HepG2 (cell line): Measurements from ENCODE around the gene SYNPO2L. TPM values are rescaled to one million over a fixed set of nuclear protein-coding genes. Genes with fewer than 3 reads are reported as not detected.

ENCODE experiments used
- ATAC-seq: fragments of 200-7000 bp; cut with Tn5 transposase; 3 replicates; pipeline ENCODE4 v1.9.1; 2020; ENCODE audit warnings: mild to moderate bottlenecking, moderate library complexity
- Bru-seq: library from RNA; stranded (reverse); fragments of 400-500 nt; gene quantifications from one replicate; lab custom pipeline; 2021; lab: Mats Ljungman, UMichigan
- BruChase-seq, 2 experiments: library from RNA; stranded (reverse); fragments of 400-500 nt; gene quantifications; one replicate each; lab custom pipeline; 2021; lab: Mats Ljungman, UMichigan
- BruUV-seq: library from RNA; stranded (reverse); fragments of 400-500 nt; replicated peaks from 2 replicates; lab custom pipeline; 2021; lab: Mats Ljungman, UMichigan
- CTCF ChIA-PET: fragments of 300-600 bp; formaldehyde crosslinking; extraction: SDS; loops from one replicate; lab custom pipeline; 2021; ENCODE audit warnings: low total read pairs, inconsistent platforms, low intra/inter-chr PET ratio; lab: Yijun Ruan, JAX
- POLR2A ChIA-PET: fragments of 350-600 bp; sonication (Branson Sonifier 250); formaldehyde crosslinking; loops from one replicate; lab custom pipeline; 2020; ENCODE audit warnings: antibody characterized with exemption, inconsistent platforms; lab: Yijun Ruan, JAX
- DNase-seq: peaks from one replicate; pipeline ENCODE4 v3.0.0-alpha.2; 2015; ENCODE audit warnings: low spot score
- FAIRE-seq: peaks from 3 replicates; lab custom pipeline; 2011; peaks lifted over from hg19 to GRCh38; lab: Jason Lieb, UNC
- H2AFZ ChIP-seq: one replicate; pipeline ENCODE4 v1.6.1; 2011; ENCODE audit warnings: low read length, inconsistent platforms
- H3K27ac ChIP-seq: fragments of 300-600 bp; 3 replicates; pipeline ENCODE4 v1.8.0; 2011; ENCODE audit warnings: mixed run types, mild to moderate bottlenecking, mixed read lengths, low read length, inconsistent platforms; ENCODE audit not compliant: insufficient read depth; ENCODE audit errors: extremely low read length
- H3K27me3 ChIP-seq, 2 experiments: fragments of 200-600 bp in 1 of 2; 2 replicates in 1 of 2; 3 replicates in 1 of 2; pipeline versions ENCODE4 v1.6.0 to v1.8.0; 2011; ENCODE audit warnings: low read length in 2 of 2, mild to moderate bottlenecking in 2 of 2, moderate library complexity in 2 of 2, inconsistent platforms in 1 of 2; ENCODE audit not compliant: insufficient read depth in 2 of 2, control insufficient read depth in 1 of 2
- H3K36me3 ChIP-seq, 2 experiments: fragments of 200-600 bp in 1 of 2; replicated peaks in 1 of 2; 2 replicates in 1 of 2; 3 replicates in 1 of 2; pipeline versions ENCODE4 v1.5.1 to v1.8.0; 2011; ENCODE audit warnings: low read length in 2 of 2, inconsistent platforms in 1 of 2; ENCODE audit not compliant: insufficient read depth in 2 of 2, control insufficient read depth in 1 of 2
- H3K4me1 ChIP-seq: 2 replicates; pipeline ENCODE4 v1.5.1; 2012; ENCODE audit warnings: low read length, inconsistent platforms; ENCODE audit not compliant: insufficient read depth
- H3K4me2 ChIP-seq: 2 replicates; pipeline ENCODE4 v1.6.0; 2011; ENCODE audit warnings: low read depth, low read length, inconsistent platforms
- H3K4me3 ChIP-seq, 3 experiments: fragments of 200-600 bp in 1 of 3; sonication (generic), shearing (Covaris generic) in 1 of 3; replicated peaks in 1 of 3; 2 replicates each; pipeline ENCODE4 v1.5.1; 2011 to 2016; ENCODE audit warnings: low read length in 3 of 3, inconsistent platforms in 2 of 3, low read depth in 2 of 3, mild to moderate bottlenecking in 2 of 3, control low read depth in 1 of 3, mixed read lengths in 1 of 3; ENCODE audit not compliant: insufficient read depth in 1 of 3
- H3K79me2 ChIP-seq: one replicate; pipeline ENCODE4 v1.6.1; 2011; ENCODE audit warnings: low read length, inconsistent platforms; ENCODE audit not compliant: insufficient read depth
- H3K9ac ChIP-seq: 2 replicates; pipeline ENCODE4 v1.6.0; 2011; ENCODE audit warnings: mild to moderate bottlenecking, low read depth, low read length, inconsistent platforms; ENCODE audit not compliant: insufficient read depth
- H3K9me3 ChIP-seq: 2 replicates; pipeline ENCODE4 v1.5.1; 2012; ENCODE audit warnings: mild to moderate bottlenecking, low read length
- H4K20me1 ChIP-seq: 2 replicates; pipeline ENCODE4 v1.6.0; 2011; ENCODE audit warnings: inconsistent platforms, mild to moderate bottlenecking, low read length, moderate library complexity; ENCODE audit not compliant: insufficient read depth
- HOXA5 ChIP-seq: sonication (generic); formaldehyde crosslinking; IDR thresholded peaks from 2 replicates; pipeline ENCODE4 v1.4.0; 2020; ENCODE audit warnings: missing genetic modification reagents
- MED13 ChIP-seq: sonication (generic); formaldehyde crosslinking; IDR thresholded peaks from 2 replicates; pipeline ENCODE4 v1.5.0; 2020; ENCODE audit warnings: missing genetic modification reagents
- SMARCE1 ChIP-seq: fragments of 450-650 bp; IDR thresholded peaks from 2 replicates; pipeline ENCODE4 v1.6.1; 2017; ENCODE audit warnings: borderline replicate concordance
- SNRNP70 ChIP-seq: fragments of 200-400 bp; formaldehyde crosslinking; IDR thresholded peaks from 2 replicates; pipeline ENCODE4 v1.6.1; 2017; ENCODE audit warnings: mild to moderate bottlenecking, low read depth, low read length, moderate library complexity
- SP140L ChIP-seq: sonication (generic); formaldehyde crosslinking; IDR thresholded peaks from 2 replicates; pipeline ENCODE4 v1.4.0; 2020; ENCODE audit warnings: missing genetic modification reagents, borderline replicate concordance
- THAP11 ChIP-seq: IDR thresholded peaks from 2 replicates; pipeline ENCODE4 v1.6.1; 2016; ENCODE audit warnings: missing biosample characterization, missing genetic modification reagents
- TRIM24 ChIP-seq: sonication (generic); formaldehyde crosslinking; IDR thresholded peaks from 2 replicates; pipeline ENCODE4 v1.8.0; 2022; ENCODE audit warnings: mild to moderate bottlenecking, missing genetic modification reagents
- ZKSCAN8 ChIP-seq: IDR thresholded peaks from 2 replicates; pipeline ENCODE4 v1.6.1; 2016; ENCODE audit warnings: borderline replicate concordance, missing genetic modification reagents, missing compliant biosample characterization
- ZNF260 ChIP-seq: sonication (generic); formaldehyde crosslinking; IDR thresholded peaks from 2 replicates; pipeline ENCODE4 v1.4.0; 2020; ENCODE audit warnings: missing genetic modification reagents, low read depth, mild to moderate bottlenecking, borderline replicate concordance
- ZNF563 ChIP-seq: sonication (generic); formaldehyde crosslinking; IDR thresholded peaks from 2 replicates; pipeline ENCODE4 v1.8.0; 2022; ENCODE audit warnings: mild to moderate bottlenecking, moderate library complexity, missing genetic modification reagents
- ZNF589 ChIP-seq: sonication (generic); formaldehyde crosslinking; conservative IDR thresholded peaks from 2 replicates; pipeline ENCODE4 v1.8.0; 2022; ENCODE audit warnings: mild to moderate bottlenecking, moderate library complexity, missing genetic modification reagents
- WGBS: methylation state at CpG from one replicate; pipeline ENCODE4 v1.1.6; 2017; ENCODE audit warnings: low lambda C conversion rate; 5-methylcytosine and 5-hydroxymethylcytosine counted together
- in situ Hi-C: cut with HindIII; loops from 2 replicates; pipeline ENCODE4 v1.10.0; 2017; ENCODE audit warnings: low pct_unique_long_range_greater_than_20kb; ENCODE audit not compliant: extremely low pct_ligation_motif_present
- intact Hi-C: fragments of 100-400 bp; cut with micrococcal nuclease; formaldehyde crosslinking; loops from one replicate; pipeline ENCODE4 v1.10.0; 2022; ENCODE audit not compliant: unreplicated experiment
- long read RNA-seq, 2 experiments: library from RNA in 1 of 2; library from polyadenylated mRNA in 1 of 2; stranded (forward) in 1 of 2; unstranded in 1 of 2; transcript quantifications; one replicate each; pipeline ENCODE4 v2.0.0, GENCODE V29; 2019 to 2022
- polyA minus RNA-seq, 3 experiments: library from RNA; depleted of rRNA, polyadenylated mRNA; stranded (reverse); fragments of >200 nt; gene quantifications; 2 replicates each; pipeline ENCODE4 v1.2.3, GENCODE V29; 2011; ENCODE audit warnings: low replicate concordance in 1 of 3
- polyA plus RNA-seq, 8 experiments: library from polyadenylated mRNA; depleted of rRNA in 3 of 8; stranded (reverse) in 7 of 8; unstranded in 1 of 8; fragments of >200 nt; fragmentation: Illumina TruSeq in 4 of 8; extraction: Trizol in 4 of 8; gene quantifications; 2 replicates each; pipeline versions ENCODE4 v1.2.1 to v1.2.3, GENCODE V29; 2011 to 2016; ENCODE audit warnings: low read depth in 4 of 8, missing spikeins in 1 of 8, mixed read lengths in 1 of 8; ENCODE audit not compliant: insufficient read depth in 1 of 8
- total RNA-seq, 5 experiments: library from RNA; depleted of rRNA; stranded (reverse); fragments of >200 nt; fragmentation: Illumina TruSeq; extraction: Trizol; gene quantifications; 2 replicates each; pipeline ENCODE4 v1.2.3, GENCODE V29; 2016; ENCODE audit warnings: low read depth in 1 of 5
- TF ChIP-seq, protein P1 (sequence below): sonication (generic); formaldehyde crosslinking; IDR thresholded peaks from 2 replicates; pipeline ENCODE4 v1.4.0; 2020; ENCODE audit warnings: missing genetic modification reagents, borderline replicate concordance
- TF ChIP-seq, protein P2 (sequence below): sonication (generic); formaldehyde crosslinking; IDR thresholded peaks from 2 replicates; pipeline ENCODE4 v1.8.1; 2023; ENCODE audit warnings: mild to moderate bottlenecking, missing genetic modification reagents

SYNPO2L gene, protein sequence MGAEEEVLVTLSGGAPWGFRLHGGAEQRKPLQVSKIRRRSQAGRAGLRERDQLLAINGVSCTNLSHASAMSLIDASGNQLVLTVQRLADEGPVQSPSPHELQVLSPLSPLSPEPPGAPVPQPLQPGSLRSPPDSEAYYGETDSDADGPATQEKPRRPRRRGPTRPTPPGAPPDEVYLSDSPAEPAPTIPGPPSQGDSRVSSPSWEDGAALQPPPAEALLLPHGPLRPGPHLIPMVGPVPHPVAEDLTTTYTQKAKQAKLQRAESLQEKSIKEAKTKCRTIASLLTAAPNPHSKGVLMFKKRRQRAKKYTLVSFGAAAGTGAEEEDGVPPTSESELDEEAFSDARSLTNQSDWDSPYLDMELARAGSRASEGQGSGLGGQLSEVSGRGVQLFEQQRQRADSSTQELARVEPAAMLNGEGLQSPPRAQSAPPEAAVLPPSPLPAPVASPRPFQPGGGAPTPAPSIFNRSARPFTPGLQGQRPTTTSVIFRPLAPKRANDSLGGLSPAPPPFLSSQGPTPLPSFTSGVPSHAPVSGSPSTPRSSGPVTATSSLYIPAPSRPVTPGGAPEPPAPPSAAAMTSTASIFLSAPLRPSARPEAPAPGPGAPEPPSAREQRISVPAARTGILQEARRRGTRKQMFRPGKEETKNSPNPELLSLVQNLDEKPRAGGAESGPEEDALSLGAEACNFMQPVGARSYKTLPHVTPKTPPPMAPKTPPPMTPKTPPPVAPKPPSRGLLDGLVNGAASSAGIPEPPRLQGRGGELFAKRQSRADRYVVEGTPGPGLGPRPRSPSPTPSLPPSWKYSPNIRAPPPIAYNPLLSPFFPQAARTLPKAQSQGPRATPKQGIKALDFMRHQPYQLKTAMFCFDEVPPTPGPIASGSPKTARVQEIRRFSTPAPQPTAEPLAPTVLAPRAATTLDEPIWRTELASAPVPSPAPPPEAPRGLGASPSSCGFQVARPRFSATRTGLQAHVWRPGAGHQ
- total RNA-seq (2016; rRNA removed; fragmentation: Illumina TruSeq; extraction: Trizol) (not detected in 2 replicates), polyA plus RNA-seq (2011; rRNA removed) (not detected in 2 replicates), polyA minus RNA-seq (2011; rRNA and poly(A)+ RNA removed; ENCODE audit: low replicate concordance) (not detected in 2 replicates), Bru-seq, nascent RNA (percentile 8 among the genes with signal in this experiment), BruChase-seq, experiment 1, labeled RNA remaining after a 6-hour chase (percentile 15 among the genes with signal in this experiment), BruChase-seq, experiment 2, labeled RNA remaining after a 2-hour chase (not detected)
- total RNA-seq (2016; cell fraction: cytosol; rRNA removed; fragmentation: Illumina TruSeq; extraction: Trizol; ENCODE audit: low read depth) = not detected in 2 replicates
- total RNA-seq (2016; cell fraction: insoluble cytoplasmic fraction; rRNA removed; fragmentation: Illumina TruSeq; extraction: Trizol) = not detected in 2 replicates
- not detected in 2 replicates for total RNA-seq (2016; cell fraction: membrane; rRNA removed; fragmentation: Illumina TruSeq; extraction: Trizol)
- not detected in 2 replicates for total RNA-seq (2016; cell fraction: nucleus; rRNA removed; fragmentation: Illumina TruSeq; extraction: Trizol)
- polyA plus RNA-seq (2011; cell fraction: cytosol; rRNA removed) = not detected in 2 replicates
- 0.05 TPM in 1 of 2 replicates, not detected in the other for polyA plus RNA-seq (2011; cell fraction: nucleus; rRNA removed)
- not detected in 2 replicates for polyA plus RNA-seq (2012)
- polyA plus RNA-seq (2016; cell fraction: cytosol; fragmentation: Illumina TruSeq; extraction: Trizol; ENCODE audit: low read depth) = not detected in 2 replicates
- not detected in 2 replicates for polyA plus RNA-seq (2016; cell fraction: insoluble cytoplasmic fraction; fragmentation: Illumina TruSeq; extraction: Trizol; ENCODE audit: low read depth)
- polyA plus RNA-seq (2016; cell fraction: membrane; fragmentation: Illumina TruSeq; extraction: Trizol; ENCODE audit: low read depth) = not detected in 2 replicates
- polyA plus RNA-seq (2016; cell fraction: nucleus; fragmentation: Illumina TruSeq; extraction: Trizol; ENCODE audit: insufficient read depth, low read depth) = 0.11 TPM in 1 of 2 replicates, not detected in the other
- not detected in 2 replicates for polyA minus RNA-seq (2011; cell fraction: cytosol; rRNA and poly(A)+ RNA removed)
- not detected in 2 replicates for polyA minus RNA-seq (2011; cell fraction: nucleus; rRNA and poly(A)+ RNA removed)
- long read RNA-seq, experiment 1 = 0 reads
- long read RNA-seq, experiment 2 = 0 reads

DNA sequence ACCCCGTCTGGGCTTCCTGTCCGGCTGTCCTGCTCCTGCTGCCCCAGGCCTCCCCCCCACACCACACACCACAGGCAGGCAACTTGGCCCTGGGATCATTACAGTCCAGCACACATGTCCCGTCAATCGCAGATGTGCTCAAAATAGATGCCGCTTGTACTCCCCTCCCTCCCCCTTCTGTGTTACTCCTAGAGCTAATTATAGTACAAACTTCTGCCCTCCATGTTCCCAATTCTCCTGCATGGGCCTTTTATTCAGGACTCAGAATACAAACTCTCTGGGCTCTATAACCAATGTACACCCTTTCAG, at the start of gene SYNPO2L:
TSS of gene SYNPO2L (minus strand) at position 40 of the 309 bp plus-strand sequence. CDS start 107 bp downstream, outside the sequence.
- CTCF ChIA-PET = interaction anchor here (1.0 kb wide), 1 partner anchor 127 kb away, joined by 4 read pairs; no protein-coding TSS in a partner anchor
- H3K4me3 ChIP-seq = no peak within 1 kb of the TSS
- no peak for DNase-seq
- 0 out of 2 replicates have a peak, but pooled peaks cover 2% of the 10 kb centered on the region for H3K4me1 ChIP-seq
- H3K79me2 ChIP-seq = no peaks in the 10 kb centered on the region
- no peak within 1 kb of the TSS for H3K27ac ChIP-seq
- H3K9ac ChIP-seq = no peak within 1 kb of the TSS
- POLR2A ChIA-PET = no interaction called here
- H2AFZ ChIP-seq = no peak within 1 kb of the TSS
- no TSS peak for BruUV-seq
- WGBS = 46% methylated on average over 5 of the region's 5 CpGs
- FAIRE-seq = no peak
- H3K9me3 ChIP-seq = no peaks in the 10 kb centered on the region
- in situ Hi-C loops (no loop called here), intact Hi-C loops (no loop called here)
- no peak for ATAC-seq
- peaks cover 0 to 6% of the 10 kb centered on the region in 2 experiments; a peak in 1 of 5 replicates for H3K27me3 ChIP-seq
- peak within 1 kb of the TSS; percentile 20; the same call in 1 of the 2 replicates for H3K4me2 ChIP-seq
- H3K36me3 ChIP-seq = no peaks in the 10 kb centered on the region
- H4K20me1 ChIP-seq = no peaks in the 10 kb centered on the region
- no peak for TF ChIP-seq MED13 (CRISPR knock-in tag)
- TF ChIP-seq ZNF589 (CRISPR knock-in tag) = no peak
- TF ChIP-seq THAP11 (CRISPR knock-in tag) = no peak
- TF ChIP-seq TRIM24 = no peak
- no peak for TF ChIP-seq SNRNP70
- TF ChIP-seq ZKSCAN8 (CRISPR knock-in tag) = no peak
- no peak for TF ChIP-seq HOXA5 (CRISPR knock-in tag)
- TF ChIP-seq SP140L = no peak
- TF ChIP-seq, protein P1, sequence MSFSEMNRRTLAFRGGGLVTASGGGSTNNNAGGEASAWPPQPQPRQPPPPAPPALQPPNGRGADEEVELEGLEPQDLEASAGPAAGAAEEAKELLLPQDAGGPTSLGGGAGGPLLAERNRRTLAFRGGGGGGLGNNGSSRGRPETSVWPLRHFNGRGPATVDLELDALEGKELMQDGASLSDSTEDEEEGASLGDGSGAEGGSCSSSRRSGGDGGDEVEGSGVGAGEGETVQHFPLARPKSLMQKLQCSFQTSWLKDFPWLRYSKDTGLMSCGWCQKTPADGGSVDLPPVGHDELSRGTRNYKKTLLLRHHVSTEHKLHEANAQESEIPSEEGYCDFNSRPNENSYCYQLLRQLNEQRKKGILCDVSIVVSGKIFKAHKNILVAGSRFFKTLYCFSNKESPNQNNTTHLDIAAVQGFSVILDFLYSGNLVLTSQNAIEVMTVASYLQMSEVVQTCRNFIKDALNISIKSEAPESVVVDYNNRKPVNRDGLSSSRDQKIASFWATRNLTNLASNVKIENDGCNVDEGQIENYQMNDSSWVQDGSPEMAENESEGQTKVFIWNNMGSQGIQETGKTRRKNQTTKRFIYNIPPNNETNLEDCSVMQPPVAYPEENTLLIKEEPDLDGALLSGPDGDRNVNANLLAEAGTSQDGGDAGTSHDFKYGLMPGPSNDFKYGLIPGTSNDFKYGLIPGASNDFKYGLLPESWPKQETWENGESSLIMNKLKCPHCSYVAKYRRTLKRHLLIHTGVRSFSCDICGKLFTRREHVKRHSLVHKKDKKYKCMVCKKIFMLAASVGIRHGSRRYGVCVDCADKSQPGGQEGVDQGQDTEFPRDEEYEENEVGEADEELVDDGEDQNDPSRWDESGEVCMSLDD = no peak
- no peak for TF ChIP-seq SMARCE1
- TF ChIP-seq, protein P2, sequence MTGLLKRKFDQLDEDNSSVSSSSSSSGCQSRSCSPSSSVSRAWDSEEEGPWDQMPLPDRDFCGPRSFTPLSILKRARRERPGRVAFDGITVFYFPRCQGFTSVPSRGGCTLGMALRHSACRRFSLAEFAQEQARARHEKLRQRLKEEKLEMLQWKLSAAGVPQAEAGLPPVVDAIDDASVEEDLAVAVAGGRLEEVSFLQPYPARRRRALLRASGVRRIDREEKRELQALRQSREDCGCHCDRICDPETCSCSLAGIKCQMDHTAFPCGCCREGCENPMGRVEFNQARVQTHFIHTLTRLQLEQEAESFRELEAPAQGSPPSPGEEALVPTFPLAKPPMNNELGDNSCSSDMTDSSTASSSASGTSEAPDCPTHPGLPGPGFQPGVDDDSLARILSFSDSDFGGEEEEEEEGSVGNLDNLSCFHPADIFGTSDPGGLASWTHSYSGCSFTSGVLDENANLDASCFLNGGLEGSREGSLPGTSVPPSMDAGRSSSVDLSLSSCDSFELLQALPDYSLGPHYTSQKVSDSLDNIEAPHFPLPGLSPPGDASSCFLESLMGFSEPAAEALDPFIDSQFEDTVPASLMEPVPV (CRISPR knock-in tag) = no peak
- no peak for TF ChIP-seq ZNF260 (CRISPR knock-in tag)
- no peak for TF ChIP-seq ZNF563 (CRISPR knock-in tag)
